ENCODE data around the gene VAMP1.

DNA sequence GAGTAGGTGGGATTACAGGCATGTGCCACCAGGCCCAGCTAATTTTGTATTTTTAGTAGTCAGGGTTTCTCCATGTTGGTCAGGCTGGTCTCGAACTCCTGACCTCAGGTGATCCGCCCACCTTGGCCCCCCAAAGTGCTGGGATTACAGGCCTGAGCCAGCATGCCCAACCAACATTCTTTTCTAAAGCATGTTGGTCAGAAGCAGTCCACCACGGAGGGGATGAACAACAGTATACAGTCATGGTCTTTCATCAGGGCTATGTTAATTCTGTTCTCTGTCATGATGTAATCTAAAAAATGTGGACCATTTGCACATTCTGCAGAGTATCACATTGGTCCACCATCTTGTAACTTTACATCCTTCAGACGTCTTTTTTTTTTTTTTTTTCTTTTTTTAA, 19.0 kb upstream of the VAMP1 start:
- TF ChIP-seq, protein P1, sequence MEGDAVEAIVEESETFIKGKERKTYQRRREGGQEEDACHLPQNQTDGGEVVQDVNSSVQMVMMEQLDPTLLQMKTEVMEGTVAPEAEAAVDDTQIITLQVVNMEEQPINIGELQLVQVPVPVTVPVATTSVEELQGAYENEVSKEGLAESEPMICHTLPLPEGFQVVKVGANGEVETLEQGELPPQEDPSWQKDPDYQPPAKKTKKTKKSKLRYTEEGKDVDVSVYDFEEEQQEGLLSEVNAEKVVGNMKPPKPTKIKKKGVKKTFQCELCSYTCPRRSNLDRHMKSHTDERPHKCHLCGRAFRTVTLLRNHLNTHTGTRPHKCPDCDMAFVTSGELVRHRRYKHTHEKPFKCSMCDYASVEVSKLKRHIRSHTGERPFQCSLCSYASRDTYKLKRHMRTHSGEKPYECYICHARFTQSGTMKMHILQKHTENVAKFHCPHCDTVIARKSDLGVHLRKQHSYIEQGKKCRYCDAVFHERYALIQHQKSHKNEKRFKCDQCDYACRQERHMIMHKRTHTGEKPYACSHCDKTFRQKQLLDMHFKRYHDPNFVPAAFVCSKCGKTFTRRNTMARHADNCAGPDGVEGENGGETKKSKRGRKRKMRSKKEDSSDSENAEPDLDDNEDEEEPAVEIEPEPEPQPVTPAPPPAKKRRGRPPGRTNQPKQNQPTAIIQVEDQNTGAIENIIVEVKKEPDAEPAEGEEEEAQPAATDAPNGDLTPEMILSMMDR (IDR thresholded peaks at IDR 0.05) = no peak
- no peak for TF ChIP-seq EP300 (IDR thresholded peaks at IDR 0.05)
